ENCODE results near the gene PRKAG2.

Gene PRKAG2

GRCh38 chr7:151710646-151711434 lies 166.1 kb downstream of the PRKAG2 start:
- no peak for DNase-seq (ENCODE audit: low read depth in 2 of 2)

- no peak for DNase-seq (ENCODE audit: low read depth in 2 of 2)
Measured at GRCh38 chr7:151710121-151710640, 166.7 kb downstream of the PRKAG2 start.

GRCh38 chr7:151709141-151710038 lies 167.5 kb downstream of the PRKAG2 start:
- no peak for DNase-seq (ENCODE audit: low read depth in 2 of 2)

GRCh38 chr7:151708610-151709009 lies 168.3 kb downstream of the PRKAG2 start:
- DNase-seq (ENCODE audit: low read depth in 2 of 2) = no peak

- no peak for DNase-seq (ENCODE audit: low read depth in 2 of 2)
Measured at GRCh38 chr7:151707757-151708156, 169.2 kb downstream of the PRKAG2 start.

GRCh38 chr7:151707105-151707469 lies 169.8 kb downstream of the PRKAG2 start:
- no peak for DNase-seq (ENCODE audit: low read depth in 2 of 2)

GRCh38 chr7:151706277-151707104 lies 170.4 kb downstream of the PRKAG2 start:
- no peak for DNase-seq (ENCODE audit: low read depth in 2 of 2)

GRCh38 chr7:151705636-151706276 lies 171.2 kb downstream of the PRKAG2 start:
- DNase-seq (ENCODE audit: low read depth in 2 of 2) = no peak

- DNase-seq (ENCODE audit: low read depth in 2 of 2) = no peak
Measured at GRCh38 chr7:151704960-151705635, 171.8 kb downstream of the PRKAG2 start.

- no peak for DNase-seq (ENCODE audit: low read depth in 2 of 2)
Measured at GRCh38 chr7:151704299-151704959, 172.5 kb downstream of the PRKAG2 start.

- DNase-seq (ENCODE audit: low read depth in 2 of 2) = no peak
Measured at GRCh38 chr7:151702961-151703360, 174.0 kb downstream of the PRKAG2 start.

- no peak for DNase-seq (ENCODE audit: low read depth in 2 of 2)
Measured at GRCh38 chr7:151700586-151701165, 176.2 kb downstream of the PRKAG2 start.

GRCh38 chr7:151699928-151700319 lies 177.0 kb downstream of the PRKAG2 start:
- no peak for DNase-seq (ENCODE audit: low read depth in 2 of 2)

- DNase-seq (ENCODE audit: low read depth in 2 of 2) = no peak
Measured at GRCh38 chr7:151699147-151699927, 177.6 kb downstream of the PRKAG2 start.

GRCh38 chr7:151697942-151698341 lies 179.0 kb downstream of the PRKAG2 start:
- no peak for DNase-seq (ENCODE audit: low read depth in 2 of 2)

- no peak for DNase-seq (ENCODE audit: low read depth in 2 of 2)
Measured at GRCh38 chr7:151697515-151697895, 179.4 kb downstream of the PRKAG2 start.

GRCh38 chr7:151696721-151697514 lies 180.0 kb downstream of the PRKAG2 start:
- no peak for DNase-seq (ENCODE audit: low read depth in 2 of 2)

GRCh38 chr7:151695951-151696541 lies 180.9 kb downstream of the PRKAG2 start:
- DNase-seq (ENCODE audit: low read depth in 2 of 2) = no peak

All from stimulated activated CD8-positive, alpha-beta memory T cell treated with anti-CD3 and anti-CD28 coated beads, Interleukin-7, amount 100 ng/mL, for 4 hours (primary cell).